ENCODE measurements around the gene DNAJC1.
"Not testable (repeated sequence)": the region's sequence is repeated elsewhere in the genome, so short reads cannot be mapped to it uniquely, and the experiment has no call there.

Gene DNAJC1

GRCh38 chr10:21895932-21896331, 107.6 kb downstream of the DNAJC1 start:
- DNase-seq = no peak

GRCh38 chr10:21894648-21895342, 108.7 kb downstream of the DNAJC1 start:
- DNase-seq = no peak

DNA sequence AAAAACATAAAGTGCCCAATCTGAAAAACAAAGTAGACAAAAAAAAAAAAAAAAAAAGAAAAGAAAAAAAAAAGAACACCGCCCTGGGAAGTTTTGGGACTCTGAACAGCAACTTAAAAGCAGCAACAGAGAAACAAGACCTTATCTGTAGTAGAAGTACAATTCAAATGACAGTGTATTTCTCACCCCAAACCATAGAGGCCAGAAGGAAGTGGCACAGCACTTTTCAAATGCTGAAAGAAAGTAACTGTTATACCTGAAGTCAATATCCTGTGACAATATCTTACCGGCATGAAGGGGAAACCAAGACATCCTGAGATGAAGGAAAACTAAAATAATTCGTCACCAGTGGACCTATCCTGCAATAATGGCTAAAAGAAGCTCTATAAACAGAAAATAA, 112.1 kb downstream of the DNAJC1 start:
- DNase-seq = no peak

GRCh38 chr10:21889477-21890275, 113.9 kb downstream of the DNAJC1 start:
- DNase-seq = no peak

DNA sequence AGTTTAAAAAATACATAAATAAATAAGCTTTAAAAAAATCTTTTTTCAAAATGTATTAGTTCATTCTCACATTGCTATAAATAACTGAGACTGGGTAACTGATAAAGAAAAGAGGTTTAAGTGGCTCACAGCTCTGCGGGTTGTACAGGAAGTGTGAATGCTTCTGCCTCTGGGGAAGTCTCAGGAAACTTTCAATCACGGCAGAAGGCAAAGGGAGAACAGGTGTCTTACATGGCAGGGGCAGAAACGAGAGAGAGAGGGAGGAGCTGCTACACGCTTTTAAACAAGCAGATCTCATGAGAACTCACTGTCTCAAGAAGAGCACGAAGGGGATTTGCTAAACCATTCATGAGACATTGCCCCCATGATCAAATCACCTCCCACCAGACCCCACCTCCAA, 114.6 kb downstream of the DNAJC1 start:
- no peak for DNase-seq

GRCh38 chr10:21885940-21886339, 117.6 kb downstream of the DNAJC1 start:
- no peak for DNase-seq

- DNase-seq = no peak
Measured at GRCh38 chr10:21873198-21873597, 130.3 kb downstream of the DNAJC1 start.

- not testable (repeated sequence) for DNase-seq
Measured at GRCh38 chr10:21872771-21873170, 130.8 kb downstream of the DNAJC1 start.

DNA sequence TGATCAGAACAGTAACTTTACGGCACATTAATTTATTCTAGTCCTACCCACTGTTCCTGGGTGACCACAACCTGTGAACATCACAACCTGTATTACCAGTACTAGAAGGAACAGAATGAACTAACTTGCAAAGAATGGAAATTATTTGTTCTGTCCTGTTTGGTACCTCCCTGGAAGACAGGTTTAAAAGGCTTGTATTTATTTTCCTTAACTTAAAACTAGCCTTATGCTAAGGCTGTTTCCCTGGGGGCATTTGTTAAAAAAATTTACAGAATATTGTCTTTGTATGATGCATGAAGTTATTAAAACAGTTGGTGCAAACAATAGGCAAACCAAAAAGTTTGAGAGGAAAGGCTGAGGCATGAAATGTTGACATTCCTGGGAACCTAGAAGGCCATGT, 132.7 kb downstream of the DNAJC1 start:
- no peak for DNase-seq

DNA sequence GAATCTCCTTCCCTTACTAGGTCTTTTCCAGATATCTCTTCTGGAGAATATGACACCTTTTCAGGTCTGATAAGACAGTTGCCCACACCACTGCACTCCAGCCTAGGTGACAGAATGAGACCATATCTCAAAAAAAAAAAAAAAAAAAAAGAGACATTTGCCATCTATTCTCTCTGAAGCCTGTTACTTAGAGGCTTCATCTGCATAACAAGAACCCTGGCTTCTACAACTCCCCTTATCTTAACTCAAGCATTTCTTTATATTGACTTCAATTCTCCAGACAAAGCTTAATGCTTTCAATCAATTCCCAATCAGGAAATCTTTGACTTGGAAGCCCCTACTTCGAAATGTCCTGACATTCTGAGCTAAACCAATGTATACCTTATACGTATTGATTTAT, 134.4 kb downstream of the DNAJC1 start:
- DNase-seq = not testable (repeated sequence)

GRCh38 chr10:21860718-21861117, 142.8 kb downstream of the DNAJC1 start:
- DNase-seq = no peak

- DNase-seq = no peak
Measured at GRCh38 chr10:21858455-21858854, 145.1 kb downstream of the DNAJC1 start.

- no peak for DNase-seq
Measured at GRCh38 chr10:21849607-21850006, 153.9 kb downstream of the DNAJC1 start.

GRCh38 chr10:21843645-21844044, 159.9 kb downstream of the DNAJC1 start:
- no peak for DNase-seq

- DNase-seq = not testable (repeated sequence)
Measured at GRCh38 chr10:21841273-21841672, 162.3 kb downstream of the DNAJC1 start.

DNA sequence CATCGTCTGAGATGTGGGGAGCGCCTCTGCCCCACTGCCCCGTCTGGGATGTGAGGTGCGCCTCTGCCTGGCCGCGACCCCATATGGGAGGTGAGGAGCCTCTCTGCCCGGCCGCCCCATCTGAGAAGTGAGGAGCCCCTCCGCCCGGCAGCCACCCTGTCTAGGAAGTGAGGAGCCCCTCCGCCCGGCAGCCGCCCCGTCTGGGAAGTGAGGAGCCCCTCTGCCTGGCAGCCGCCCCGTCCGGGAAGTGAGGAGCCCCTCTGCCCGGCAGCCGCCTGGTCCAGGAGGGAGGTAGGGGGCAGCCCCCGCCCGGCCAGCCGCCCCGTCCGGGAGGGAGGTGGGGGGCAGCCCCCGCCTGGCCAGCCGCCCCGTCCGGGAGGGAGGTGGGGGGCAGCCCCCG, 166.0 kb downstream of the DNAJC1 start:
- not testable (repeated sequence) for DNase-seq

DNA sequence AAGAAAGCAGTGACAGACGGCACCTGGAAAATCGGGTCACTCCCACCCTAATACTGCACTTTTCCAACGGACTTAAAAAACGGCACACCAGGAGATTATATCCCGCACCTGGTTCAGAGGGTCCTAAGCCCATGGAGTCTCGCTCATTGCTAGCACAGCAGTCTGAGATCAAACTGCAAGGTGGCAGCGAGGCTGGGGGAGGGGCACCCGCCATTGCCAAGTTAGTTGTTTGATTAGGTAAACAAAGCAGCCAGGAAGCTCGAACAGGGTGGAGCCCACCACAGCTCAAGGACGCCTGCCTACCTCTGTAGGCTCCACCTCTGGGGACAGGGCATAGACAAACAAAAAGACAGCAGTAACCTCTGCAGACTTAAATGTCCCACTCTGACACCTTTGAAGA, 169.0 kb downstream of the DNAJC1 start:
- DNase-seq = not testable (repeated sequence)

- DNase-seq = no peak
Measured at GRCh38 chr10:21832821-21833130, 170.8 kb downstream of the DNAJC1 start.

DNA sequence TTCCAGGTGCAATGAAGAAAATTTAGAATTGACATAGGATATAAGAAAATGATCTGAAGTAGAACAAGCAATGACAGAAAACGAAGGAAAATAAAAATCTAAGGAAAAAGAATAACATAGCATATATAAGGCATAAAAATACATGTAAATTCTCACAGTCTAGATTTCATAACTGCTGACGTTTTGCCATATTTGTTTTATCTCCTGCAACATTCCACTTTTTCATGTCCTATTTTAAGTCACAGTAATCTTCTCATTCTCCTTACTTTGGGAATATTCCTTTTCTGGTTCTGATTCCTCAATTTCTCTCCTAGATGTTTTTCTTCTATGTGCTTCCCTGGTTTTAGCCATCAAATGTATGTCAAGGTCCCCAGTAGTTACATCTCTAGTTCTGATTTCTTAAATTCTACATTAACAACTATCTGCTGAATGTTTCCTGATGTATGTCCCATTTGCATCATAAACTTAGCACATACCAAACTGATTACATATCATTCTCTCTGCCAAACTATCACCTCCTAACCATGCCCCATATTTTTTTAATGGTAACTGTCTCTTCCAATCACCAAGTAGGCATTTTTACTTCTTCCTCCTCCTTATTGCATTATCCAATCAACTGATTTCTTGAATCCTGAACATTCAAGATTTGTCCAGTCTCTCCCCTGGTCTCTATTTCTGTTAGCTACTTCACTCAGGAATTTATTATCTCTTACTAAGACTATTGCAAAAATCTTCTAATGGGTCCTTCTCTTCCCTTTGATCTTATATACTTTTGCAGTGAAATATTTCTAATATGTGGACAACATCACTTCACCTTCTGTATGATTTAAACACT, 171.3 kb downstream of the DNAJC1 start:
- no peak for DNase-seq

DNA sequence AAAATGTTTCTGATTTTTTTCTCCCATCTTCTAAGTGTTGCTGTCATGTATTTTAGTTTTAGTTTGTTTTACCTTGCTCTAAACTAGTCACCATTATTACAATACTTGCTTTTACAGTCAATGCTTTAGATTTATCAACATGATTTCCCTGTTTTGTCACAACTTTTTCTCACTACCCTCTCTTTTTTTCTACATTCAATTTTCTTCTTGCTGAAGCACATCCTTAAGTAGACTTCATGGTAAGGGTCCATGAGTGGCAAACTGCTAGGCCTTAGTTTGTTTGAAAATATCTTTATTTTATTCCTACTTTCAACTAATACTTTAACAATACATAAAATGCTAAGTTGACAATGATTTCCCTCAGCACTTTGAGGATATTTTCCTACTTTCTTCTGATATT, 173.5 kb downstream of the DNAJC1 start:
- no peak for DNase-seq

- DNase-seq = no peak
Measured at GRCh38 chr10:21827308-21827707, 176.2 kb downstream of the DNAJC1 start.

GRCh38 chr10:21826725-21827124, 176.8 kb downstream of the DNAJC1 start:
- DNase-seq = no peak

GRCh38 chr10:21825345-21825744, 178.2 kb downstream of the DNAJC1 start:
- DNase-seq = no peak

- DNase-seq = no peak
Measured at GRCh38 chr10:21824409-21824808, 179.1 kb downstream of the DNAJC1 start.
